GM19193 (cell line): ENCODE results near the gene SCPEP1.

Source experiments
- POLR2A ChIP-seq: IDR thresholded peaks from 4 replicates; pipeline ENCODE4 v1.6.1; 2011; ENCODE audit not compliant: insufficient read depth, insufficient read length; ENCODE audit errors: extremely low read depth

The SCPEP1 gene

DNA sequence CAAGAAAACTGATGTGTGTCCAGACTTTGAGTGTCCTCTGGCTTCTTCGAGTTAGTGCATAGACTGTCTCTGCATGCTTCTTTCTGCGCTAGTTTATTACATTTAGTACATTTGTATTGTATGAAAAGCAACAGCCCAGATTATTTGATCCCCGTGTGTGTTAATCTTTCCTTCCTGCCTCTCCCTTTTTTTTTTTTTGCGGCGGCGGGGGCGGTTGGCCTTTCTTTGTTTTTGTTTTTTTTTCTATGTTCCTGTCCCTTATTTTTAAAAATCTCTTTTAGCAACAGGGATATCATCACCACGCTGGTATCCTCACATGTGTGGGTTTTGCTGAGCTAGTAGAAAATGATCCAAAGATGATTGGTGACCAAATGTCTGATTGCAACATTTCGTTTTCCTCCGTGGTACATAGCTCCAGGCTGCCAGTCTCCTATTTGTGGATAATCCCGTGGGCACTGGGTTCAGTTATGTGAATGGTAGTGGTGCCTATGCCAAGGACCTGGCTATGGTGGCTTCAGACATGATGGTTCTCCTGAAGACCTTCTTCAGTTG, 9.4 kb downstream of the SCPEP1 start:
- no peak for TF ChIP-seq POLR2A

DNA sequence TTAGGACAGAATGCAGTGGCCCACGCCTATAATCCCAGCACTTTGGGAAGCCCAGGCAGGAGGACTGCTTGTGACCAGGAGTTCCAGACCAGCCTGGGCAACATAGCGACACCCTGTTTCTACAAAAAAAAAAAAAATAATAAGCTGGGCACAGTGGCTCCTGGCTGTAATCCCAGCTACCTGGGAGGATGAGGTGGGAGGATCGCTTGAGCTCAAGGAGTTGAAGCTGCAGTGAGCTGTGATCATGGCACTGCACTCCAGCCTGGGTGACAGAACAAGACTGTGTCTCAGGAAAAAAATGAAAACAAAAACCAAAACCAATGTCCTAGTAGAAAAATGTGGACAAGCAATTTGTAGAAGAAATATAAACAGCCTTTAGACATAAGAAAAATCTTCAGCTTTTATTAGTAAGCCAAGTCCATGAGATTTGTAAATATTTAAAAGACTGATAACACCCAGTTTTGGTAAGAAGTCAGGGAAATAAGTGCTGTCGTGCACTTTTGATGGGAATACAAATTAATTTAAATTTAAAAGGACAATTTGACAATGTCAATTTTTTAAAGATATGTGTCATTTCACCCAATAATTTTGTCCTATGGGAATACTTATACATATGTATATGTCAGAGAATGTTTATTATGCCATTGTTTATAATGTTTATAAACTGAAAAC, 11.1 kb downstream of the SCPEP1 start:
- TF ChIP-seq POLR2A, result no peak

DNA sequence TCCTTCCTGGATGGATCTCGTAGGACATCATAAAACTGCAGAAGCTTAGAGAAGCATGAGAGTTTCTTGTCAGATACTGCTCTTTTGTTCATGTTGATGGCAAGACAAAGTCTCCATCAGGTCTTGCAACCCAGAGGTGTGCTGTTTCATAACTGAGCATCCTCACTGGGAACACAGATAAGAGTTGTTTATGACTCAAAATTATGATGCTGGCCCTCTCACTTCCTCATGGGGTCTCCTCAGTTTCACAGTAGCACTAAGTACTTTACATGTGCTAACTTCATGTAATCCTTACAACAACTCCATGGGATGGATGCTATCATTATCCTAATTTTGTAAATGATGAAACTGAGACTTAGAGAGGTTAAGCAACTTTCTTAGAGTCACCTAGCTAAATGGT, 14.4 kb downstream of the SCPEP1 start:
- TF ChIP-seq POLR2A, result no peak

DNA sequence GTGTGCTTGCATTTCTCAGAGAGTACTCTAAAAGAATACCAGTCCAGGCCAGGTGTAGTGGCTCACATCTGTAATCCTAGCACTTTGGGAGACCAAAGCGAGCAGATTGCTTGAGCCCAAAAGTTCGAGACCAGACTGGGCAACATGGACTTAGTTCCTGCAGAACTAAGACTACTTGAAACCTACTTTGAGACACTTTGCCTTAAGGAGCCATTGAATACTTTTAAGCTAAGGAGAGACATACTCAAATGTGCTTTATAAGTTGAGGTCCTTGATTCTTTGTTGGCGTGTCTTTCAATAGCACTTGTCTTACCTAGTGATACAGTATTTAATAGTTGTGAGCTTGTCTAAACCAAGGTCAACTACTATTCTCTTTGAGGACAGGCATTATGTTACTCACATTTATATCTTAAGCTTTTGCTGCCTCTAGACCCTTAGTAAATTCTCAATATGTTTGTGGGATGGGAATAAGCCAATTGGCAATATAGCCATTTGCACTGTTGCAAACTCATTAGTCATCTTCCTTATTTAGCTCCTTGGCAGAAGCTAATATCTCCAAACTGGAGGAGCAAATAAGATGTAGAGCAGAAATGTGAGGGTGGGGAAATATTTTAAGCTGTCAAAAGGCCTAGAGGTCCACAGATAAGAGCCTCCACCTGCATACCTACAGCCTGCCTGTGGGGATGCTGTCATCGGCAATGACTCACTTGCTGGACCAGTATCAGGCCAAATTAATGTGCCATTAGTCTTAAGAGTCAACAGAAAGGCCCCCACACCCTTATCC, 16.3 kb downstream of the SCPEP1 start:
- no peak for TF ChIP-seq POLR2A

DNA sequence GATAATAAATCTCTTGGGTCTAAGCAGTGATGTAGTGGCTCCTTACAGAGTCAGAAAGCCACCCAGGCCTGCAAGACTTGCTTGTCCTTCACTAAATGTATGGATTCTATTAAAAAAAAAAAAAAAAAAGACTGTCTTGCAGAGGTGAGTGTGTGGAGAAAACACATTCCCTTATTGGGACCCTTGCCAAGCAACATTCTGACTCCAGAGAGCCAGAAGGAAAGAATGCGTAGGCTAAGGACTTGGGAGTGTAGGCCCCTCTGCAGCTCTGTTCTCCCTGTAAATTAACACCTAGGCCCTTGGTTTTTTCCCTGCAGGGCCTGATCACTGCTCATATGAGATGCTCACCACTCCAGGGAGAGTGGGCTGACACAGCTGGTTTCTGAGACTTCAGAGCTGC, 17.8 kb downstream of the SCPEP1 start:
- no peak for TF ChIP-seq POLR2A

DNA sequence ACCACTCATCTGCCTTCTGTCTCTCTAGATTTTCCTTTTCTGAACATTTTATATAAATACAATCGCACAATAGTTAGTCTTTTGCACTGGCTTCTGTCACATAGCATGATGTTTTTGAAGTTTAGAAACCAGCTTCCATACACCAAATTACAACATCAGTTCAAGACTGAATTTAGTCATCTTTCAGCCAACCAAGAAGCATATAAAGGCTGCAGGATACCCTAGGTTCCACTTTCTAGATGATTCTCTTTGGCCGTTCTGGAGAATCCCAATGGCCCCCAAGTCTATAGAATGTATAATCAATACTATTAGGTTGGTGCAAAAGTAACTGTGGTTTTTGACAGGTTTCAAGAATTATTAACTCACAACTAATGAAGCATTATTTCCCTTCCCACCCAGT, 19.4 kb downstream of the SCPEP1 start:
- TF ChIP-seq POLR2A, result no peak

DNA sequence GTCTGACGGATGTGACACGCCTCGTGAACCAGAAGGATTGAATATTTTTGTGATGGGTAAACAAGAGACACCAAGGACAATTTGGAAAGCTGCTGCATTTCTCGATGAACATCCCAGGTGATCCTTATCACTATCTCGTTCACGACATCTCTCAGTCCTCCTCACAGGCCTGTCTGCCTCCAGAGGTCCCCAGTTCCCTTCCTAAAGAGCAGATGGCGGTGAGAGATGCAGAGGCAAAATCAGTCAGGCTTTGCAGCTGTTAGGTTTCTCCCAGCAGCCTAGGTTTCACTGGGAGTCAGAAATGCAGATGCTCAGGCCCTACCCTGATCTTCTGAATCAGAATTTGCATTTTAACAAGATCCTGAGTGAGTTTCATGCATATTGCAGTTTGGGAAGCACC, 23.6 kb downstream of the SCPEP1 start:
- TF ChIP-seq POLR2A, result no peak

DNA sequence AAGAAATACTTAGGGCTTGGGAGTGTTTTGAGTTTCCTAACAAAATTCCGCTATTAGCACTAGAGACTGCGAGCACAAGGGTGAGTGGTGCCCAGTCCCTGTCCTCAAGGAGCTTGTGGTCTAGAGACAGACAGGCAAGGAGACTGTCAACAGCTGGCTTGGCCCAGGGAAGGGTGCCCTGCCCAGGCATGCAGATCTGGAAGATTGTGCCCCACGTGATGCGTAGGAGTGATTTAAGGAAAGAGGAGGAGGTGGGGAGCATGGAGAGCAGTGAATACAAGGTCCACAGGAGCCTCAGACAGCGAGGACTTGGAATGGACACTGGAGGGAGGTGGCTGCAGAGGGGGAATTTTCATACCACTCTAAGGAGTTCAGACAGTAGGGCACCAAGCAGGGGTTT, 25.0 kb downstream of the SCPEP1 start:
- TF ChIP-seq POLR2A, result no peak

DNA sequence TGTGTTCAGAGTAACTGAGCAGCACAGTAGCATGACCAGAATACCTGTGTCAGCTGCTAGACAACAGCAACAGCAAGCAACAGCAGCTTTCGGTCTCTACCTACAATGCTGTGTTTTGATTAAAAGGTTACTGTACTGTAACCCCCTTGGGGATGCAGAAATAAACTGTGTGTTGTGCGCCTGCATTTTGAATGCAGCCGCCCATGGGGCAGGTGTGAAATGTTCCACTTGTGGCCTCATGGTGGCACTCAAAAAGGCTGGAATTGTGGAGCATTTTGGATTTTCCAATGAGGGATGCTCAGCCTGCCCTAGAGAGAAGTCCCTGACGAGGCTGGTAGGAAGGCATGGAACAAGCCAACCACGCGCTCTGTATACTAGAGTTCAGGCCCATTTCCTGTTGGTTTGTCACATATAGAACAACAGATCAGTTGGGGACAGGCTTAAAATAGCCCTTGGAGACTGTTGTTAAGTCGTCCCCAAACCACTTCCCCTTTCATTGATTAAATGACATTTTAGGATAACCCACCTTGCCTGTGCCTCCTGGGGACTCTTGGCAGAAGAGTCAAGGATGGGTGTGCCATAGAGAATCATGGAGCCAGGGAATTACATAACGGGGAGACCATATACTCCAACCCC, 27.1 kb downstream of the SCPEP1 start:
- TF ChIP-seq POLR2A, result no peak

DNA sequence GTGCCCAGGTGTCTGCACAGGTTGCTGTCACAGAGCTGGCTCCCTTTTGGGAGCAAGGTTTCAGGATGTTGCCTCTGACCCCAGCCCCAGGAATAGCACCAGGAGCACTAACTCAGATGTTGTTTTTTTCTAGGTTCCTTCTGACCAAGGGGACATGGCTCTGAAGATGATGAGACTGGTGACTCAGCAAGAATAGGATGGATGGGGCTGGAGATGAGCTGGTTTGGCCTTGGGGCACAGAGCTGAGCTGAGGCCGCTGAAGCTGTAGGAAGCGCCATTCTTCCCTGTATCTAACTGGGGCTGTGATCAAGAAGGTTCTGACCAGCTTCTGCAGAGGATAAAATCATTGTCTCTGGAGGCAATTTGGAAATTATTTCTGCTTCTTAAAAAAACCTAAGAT, 28.1 kb downstream of the SCPEP1 start:
- no peak for TF ChIP-seq POLR2A

DNA sequence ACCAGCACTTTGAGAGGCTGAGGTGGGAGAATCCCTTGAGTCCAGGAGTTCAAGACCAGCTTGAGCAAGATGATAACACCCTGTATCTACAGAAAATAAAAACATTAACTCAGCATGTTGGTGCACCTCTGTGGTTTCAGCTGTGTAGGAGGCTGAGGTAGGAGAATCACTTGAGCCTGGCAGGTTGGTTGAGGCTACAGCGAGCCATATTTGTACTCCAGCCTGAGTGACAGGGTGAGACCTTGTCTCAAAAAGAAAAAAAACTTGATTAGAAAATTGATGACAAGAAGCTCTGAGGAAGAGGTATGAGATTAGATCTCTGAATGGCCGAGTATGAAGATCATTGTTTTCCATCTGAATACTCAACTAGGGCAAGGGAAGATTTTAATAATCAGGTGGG, 31.0 kb downstream of the SCPEP1 start:
- no peak for TF ChIP-seq POLR2A

DNA sequence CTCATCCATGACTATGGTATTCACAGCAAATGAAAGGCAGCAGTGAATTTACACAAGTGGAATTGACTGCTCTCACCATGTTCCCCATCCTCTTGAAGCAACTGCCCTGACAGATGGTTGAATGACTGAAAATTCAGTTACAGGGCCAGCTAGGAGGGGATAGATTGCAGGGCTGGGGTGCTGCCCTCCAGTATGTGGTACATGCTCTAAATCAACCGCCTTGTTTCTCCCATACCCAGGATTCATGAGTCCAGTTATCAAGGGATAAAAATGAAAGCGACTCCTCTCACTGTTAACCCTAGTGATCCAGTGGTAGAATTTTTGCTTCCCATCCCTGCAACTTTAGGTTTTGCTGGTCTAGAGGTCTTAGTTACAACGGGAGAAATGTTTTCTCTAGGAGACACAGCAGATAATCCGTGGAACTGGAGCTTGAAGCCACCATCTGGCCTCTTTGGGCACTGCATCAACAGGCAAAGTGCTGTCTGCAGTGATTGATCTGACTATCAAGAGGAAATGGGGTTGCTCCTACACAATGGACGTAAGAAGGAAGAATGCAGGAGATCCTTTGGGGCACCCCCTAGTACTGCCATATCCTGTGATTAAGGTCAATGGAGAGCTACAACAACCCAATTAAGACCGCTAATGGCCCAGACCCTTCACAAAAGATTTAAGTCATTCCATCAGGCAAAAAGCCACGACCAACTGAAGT, 32.0 kb downstream of the SCPEP1 start:
- TF ChIP-seq POLR2A, result no peak

DNA sequence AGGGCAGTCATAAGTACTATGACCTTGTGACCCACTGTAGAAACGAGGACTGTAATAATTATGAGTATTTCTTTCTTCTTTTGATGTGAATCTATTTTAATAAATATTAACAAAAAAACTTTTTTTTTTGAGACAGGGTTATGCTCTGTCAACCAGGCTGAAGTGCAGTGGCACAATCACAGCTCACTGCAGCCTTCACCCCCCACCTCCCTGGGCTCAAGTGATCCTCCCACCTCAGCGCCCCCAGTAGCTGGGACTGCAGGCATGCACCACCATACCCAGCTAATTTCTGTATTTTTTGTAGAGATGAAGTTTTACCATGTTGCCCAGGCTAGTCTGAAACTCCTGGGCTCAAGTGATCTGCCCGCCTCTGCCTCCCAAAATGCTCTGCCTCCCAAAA, 32.6 kb downstream of the SCPEP1 start:
- TF ChIP-seq POLR2A, result no peak

DNA sequence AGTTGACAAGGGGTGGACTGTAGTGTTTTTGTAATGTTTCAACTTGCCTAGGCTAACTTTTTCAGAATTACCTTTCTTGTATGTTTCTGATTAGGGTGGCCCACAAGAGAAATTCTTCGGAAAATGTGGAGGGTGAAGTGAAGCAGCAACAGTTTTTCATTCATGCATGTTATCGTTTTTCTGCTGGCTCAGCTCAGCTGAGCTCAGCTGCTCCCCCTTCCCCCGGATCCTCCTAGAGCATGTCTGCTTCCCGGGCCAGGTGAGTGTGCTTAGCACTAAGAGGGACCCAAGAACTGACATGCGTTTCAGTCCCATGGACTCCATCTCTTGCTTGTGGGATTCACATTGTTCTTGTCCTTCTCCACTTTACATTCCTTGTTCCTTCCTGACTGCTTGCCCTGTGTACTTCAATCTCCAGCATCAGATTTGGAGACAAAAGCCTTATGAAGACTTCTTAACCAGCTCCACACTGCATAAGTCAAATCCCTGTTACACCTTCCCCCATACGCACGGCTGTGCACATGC, 33.6 kb downstream of the SCPEP1 start:
- TF ChIP-seq POLR2A, result no peak
